ENCODE data around the gene BTF3L4.

The BTF3L4 gene

DNA sequence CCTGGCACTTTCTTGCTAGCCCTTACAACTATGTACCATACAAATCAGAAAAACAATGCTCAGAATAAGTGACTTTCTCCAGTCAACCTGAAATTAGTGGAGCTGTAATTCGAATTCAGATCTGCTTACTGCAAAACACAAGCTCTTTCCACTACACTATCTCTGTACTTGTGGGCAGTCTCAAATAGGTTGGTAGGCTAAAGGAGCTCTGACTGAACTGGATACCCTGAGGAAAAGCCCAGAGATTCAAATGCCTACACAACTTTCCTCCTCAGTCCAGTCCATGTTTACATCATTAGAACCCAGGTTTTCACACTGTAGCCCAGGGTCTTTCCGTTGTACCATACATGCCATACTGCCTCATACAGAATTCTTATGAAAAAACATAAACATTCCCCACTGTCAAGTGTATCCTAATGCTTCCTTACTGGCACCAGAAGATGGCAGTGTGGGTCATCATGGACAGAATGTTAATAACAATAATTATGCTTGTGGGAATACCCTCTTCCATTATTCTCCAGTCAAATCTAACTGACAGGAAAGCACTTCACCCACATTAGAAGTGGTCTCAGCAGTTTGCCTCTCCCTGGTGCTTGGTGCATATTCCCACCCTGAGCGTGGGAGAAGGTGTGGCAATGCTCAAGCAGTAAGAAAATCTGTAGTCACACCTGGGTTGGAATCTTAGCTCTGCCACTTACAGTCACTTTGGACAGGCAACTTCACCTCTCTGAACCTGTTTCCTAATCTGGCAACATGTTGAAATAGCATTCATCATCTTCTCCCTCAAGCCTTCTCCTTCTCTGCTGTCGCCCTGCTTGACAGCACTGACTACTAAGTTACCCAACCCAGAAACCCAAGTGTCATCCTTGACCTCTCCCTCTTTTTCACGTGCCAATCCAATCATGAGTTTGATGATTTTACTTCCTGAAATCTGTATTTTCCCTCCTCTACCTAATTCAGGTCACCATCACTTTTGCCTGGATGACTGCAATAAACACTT lies 71.4 kb downstream of the BTF3L4 start:
- peak; percentile 13 to 32 for DNase-seq

DNA sequence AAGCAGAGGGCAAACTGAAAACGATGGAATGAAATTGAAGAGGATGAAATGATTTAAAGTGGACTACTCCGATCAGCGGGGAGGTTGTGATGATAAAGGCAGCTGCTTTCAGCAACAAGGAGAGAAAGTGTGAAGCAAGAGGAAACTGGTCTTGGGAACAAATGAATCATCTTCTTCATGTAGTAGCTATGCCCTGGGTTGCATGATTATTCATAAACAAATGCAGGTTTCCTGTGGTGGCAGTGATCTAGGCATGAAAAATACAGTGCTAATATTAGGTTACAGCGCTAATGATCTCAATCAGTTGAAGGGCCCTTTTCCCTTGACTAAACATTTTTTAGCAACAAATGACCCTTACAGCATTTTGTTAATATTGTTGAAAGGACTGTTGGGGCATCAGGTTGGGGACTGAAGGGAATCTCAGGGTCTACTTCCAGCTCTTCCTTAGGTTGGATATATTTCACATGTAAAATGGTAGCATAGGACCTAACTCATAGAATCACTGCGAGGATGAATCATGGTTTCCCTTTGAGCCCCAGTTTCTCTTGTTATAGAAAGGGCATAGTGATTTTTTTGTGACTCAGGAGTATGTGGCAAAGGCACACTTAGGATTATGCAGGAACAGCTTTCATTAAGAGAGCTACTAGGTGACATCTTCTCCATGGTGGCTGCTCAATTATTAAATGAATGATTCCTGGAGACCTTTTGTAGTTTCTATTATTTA lies 83.9 kb downstream of the BTF3L4 start:
- peak; percentile 5 to 42 for DNase-seq

Data from stimulated activated CD4-positive, alpha-beta T cell treated with anti-CD3 and anti-CD28 coated beads, Interleukin-2, amount 100 ng/mL, for 24 hours (primary cell).